ENCODE data around the gene CCDC110.

GRCh38 chr4:185488650-185489049, 17.1 kb upstream of the CCDC110 start:
- no peak for TF ChIP-seq EZH2 (IDR thresholded peaks at IDR 0.05; ENCODE audit: low read length)
- no peak for TF ChIP-seq CTCF (optimal IDR thresholded peaks at IDR 0.05 in 1 of 3, IDR thresholded peaks at IDR 0.05 in 1 of 3, conservative IDR thresholded peaks at IDR 0.05 in 1 of 3; ENCODE audit: extremely low read depth in 1 of 3, insufficient read depth in 2 of 3, low read length in 3 of 3)
